Fibroblast of lung (primary cell): ENCODE results near the gene ITGB1.

ENCODE experiments used
- CTCF ChIP-seq, 2 donors: IDR thresholded peaks in 1 of 2; conservative IDR thresholded peaks in 1 of 2; 1 replicate in 1 of 2; 2 replicates in 1 of 2; pipeline ENCODE4 v1.5.1; 2011 to 2012; ENCODE audit warnings: low read length in 2 of 2, control low read depth in 1 of 2, inconsistent platforms in 1 of 2, low read depth in 1 of 2, mild to moderate bottlenecking in 1 of 2
- EZH2 ChIP-seq: IDR thresholded peaks from 2 replicates; pipeline ENCODE4 v1.5.1; 2012; ENCODE audit warnings: low read length, control low read depth, mild to moderate bottlenecking; ENCODE audit errors: missing control alignments

DNA sequence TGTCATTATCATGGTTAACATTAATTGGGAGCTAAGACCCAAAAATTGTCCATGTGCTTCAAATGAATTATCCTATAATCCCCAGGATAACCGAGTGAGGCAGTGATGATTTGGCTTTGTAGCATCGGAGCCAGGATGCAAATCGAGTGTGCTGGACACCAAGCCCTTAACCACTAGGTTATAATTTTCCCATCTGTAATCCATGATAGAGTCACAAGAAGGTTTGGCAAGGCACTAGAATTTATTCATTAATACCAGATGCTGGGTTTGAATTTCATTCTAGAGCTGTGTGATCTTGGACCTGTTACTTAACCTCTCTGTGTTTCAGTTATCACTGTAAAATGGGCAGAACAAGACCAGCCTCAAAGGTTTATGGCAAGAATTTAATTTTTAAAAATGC is 21.0 kb upstream of the ITGB1 start:
- TF ChIP-seq CTCF (conservative IDR thresholded peaks at IDR 0.05 in 1 of 2, IDR thresholded peaks at IDR 0.05 in 1 of 2; ENCODE audit: low read depth in 1 of 2, low read length in 2 of 2): no peak
- no peak for TF ChIP-seq EZH2
